GM04503 (cell line): ENCODE results near the gene NDUFV3.
A peak's percentile ranks its signal among the peaks of the same experiment; 100 is the strongest.
"Not testable (repeated sequence)": the region's sequence is repeated elsewhere in the genome, so short reads cannot be mapped to it uniquely, and the experiment has no call there.

Experiments used
- DNase-seq: peaks from one replicate; pipeline ENCODE4 v3.0.0-alpha.2; 2012; ENCODE audit warnings: low read depth

NDUFV3 gene

DNA sequence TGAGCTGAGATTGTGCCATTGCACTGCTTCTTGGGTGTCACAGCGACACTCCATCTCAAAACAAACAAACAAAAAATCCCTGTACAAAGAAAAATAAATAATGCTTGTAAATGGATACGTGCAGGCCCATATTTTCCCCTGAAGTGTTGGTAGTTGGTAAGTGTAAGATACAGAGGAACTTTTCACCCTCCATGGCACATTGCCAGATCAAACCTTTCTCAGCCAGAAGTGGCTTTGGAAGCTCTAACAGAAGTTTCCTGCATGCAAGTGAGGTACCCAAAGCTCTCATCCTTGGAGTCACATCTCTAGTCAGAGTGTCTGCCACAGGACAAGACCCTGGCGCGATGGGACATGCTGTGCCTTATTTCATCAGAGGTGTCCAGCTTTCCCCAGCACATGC lies 7.3 kb downstream of the NDUFV3 start:
- DNase-seq, result no peak

DNA sequence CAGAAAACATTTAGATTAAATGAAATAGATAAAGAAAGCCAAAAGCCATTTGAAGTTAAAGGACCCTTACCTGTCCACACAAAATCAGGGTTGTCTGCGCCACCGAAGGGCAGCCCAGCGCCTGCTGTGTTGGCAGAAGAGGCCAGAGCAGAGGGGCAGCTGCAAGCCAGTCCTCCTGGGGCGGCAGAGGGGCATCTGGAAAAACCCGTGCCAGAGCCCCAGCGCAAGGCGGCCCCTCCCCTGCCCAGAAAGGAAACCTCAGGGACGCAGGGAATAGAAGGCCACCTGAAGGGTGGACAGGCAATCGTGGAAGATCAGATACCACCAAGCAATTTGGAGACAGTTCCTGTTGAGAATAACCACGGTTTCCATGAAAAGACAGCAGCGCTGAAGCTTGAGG lies 10.7 kb downstream of the NDUFV3 start:
- DNase-seq, result no peak

- peak; percentile 15 for DNase-seq
Measured at GRCh38 chr21:42905195-42905594, 12.1 kb downstream of the NDUFV3 start.

DNA sequence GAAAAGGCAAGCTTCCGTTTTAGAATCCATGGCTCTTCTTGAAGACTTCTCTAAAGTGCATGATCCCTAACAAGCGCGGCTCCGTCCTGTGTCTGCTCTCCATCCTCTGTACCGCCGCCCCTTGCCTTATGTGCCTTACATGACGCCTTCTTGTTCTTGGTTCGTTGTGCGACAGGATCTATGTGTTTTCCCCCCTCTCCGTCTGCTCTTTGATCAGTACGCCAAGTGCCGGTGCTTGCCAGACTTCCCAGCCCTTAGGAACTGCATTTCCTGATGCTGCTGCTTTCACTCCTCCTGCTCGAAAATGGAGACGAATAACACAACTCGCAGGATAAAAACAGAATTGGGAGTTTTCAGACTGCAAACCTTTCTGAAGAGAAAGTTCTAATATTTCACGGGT lies 13.1 kb downstream of the NDUFV3 start:
- no peak for DNase-seq

GRCh38 chr21:42908484-42908883 lies 15.4 kb downstream of the NDUFV3 start:
- not testable (repeated sequence) for DNase-seq

DNA sequence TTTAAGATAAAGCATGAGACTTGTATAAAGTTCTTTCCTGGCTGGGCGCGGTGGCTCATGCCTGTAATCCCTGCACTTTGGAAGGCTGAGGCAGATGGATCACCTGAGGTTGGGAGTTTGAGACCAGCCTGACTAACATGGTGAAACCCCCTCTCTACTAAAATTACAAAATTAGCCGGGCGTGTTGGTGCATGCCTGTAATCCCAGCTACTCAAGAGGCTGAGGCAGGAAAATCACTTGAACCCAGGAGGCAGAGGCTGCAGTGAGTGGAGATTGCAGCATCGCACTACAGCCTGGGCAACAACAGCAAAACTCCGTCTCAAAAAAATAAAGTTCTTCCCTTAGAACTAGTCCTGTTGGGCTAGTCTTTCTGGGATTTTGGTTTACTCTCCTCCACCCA lies 18.8 kb downstream of the NDUFV3 start:
- not testable (repeated sequence) for DNase-seq

DNA sequence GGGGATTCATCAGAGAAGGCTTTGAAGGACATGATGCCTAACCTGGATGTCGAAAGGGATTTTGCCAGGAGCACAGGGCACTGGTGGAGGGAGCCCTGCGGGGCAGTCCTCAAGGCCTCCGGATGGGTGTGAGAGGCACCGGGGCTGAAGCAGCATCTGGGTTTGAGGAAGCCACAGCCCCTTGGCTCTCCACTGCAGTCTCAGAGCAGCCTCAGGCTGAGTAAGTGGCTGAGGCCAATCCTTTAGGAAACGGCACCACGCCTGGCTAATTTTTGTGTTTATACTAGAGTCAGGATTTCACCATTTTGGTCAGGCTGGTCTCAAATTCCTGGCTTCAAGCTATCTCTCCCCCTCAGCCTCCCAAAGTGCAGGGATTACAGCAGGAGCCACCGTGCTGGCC lies 20.4 kb downstream of the NDUFV3 start:
- no peak for DNase-seq

- DNase-seq, result no peak
Measured at GRCh38 chr21:42918291-42918690, 25.2 kb downstream of the NDUFV3 start.

GRCh38 chr21:42921927-42922326 lies 28.8 kb downstream of the NDUFV3 start:
- no peak for DNase-seq

DNA sequence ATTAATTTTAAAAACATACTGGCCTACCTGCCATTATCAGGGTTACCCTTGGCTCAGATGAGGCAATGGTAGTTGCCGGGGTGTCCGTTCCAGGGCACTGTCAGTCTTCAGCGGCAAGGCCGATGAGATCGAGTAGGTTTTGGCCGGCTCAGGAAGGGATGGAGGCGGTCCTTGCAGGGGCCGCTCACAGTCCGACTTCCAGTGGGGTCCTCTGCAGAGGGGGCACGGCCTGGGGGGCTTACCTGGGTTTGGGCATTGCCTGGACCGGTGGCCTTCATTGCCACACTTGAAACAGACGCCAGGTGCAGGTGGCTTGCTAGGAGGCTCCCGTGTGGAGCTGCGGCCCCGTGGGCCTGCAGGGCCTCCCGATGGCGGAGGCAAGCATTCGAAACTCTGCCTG lies 29.8 kb downstream of the NDUFV3 start:
- DNase-seq, result no peak

- DNase-seq, result peak; percentile 24
Measured at GRCh38 chr21:42923553-42924432, 30.7 kb downstream of the NDUFV3 start.

- no peak for DNase-seq
Measured at GRCh38 chr21:42924433-42924751, 31.3 kb downstream of the NDUFV3 start.

GRCh38 chr21:42925114-42925926 lies 32.2 kb downstream of the NDUFV3 start, which contains the start of gene ERVH48-1:
TSS of gene ERVH48-1 (minus strand) at chr21:42925630. CDS start at chr21:42919006, 6,624 bp downstream.
- DNase-seq, result no peak

- DNase-seq, result not testable (repeated sequence)
Measured at GRCh38 chr21:42927474-42928200, 34.5 kb downstream of the NDUFV3 start.

GRCh38 chr21:42929969-42930368 lies 36.9 kb downstream of the NDUFV3 start:
- no peak for DNase-seq

DNA sequence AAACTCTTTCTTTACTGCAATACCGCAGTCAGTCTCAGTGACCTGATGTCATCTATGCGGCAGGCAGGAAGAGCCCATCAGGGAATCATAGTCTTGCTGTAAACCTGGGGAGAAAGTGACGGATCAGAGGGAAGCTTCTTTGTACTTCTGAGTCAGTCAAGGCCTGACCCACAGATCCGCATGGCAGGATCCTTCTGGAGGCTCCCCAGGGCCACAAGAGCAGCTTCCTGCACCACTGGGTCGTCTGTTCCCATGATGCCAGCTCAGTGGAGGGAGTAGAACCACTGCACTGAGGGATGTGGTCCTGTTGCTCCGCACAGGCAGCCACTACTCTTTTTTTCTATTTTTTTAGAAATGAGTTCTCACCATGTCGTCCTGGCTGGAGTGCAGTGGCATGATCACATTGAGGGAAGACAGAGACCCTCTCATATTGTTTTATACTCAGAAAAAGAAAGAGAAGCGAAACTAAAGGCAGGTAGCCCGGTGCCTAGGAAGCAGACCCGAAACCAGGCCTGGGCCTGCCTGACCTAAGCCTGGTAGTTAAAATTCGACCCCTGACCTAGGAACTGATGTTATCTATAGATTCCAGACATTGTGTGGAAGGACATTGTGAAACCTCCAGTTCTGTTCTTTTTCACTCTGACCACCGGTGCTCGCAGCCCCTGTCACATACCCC lies 38.6 kb downstream of the NDUFV3 start:
- DNase-seq, result no peak

GRCh38 chr21:42932378-42933136 lies 39.4 kb downstream of the NDUFV3 start:
- not testable (repeated sequence) for DNase-seq

- DNase-seq, result not testable (repeated sequence)
Measured at GRCh38 chr21:42933137-42933970, 40.2 kb downstream of the NDUFV3 start.

GRCh38 chr21:42933973-42934372 lies 40.9 kb downstream of the NDUFV3 start:
- DNase-seq, result not testable (repeated sequence)

DNA sequence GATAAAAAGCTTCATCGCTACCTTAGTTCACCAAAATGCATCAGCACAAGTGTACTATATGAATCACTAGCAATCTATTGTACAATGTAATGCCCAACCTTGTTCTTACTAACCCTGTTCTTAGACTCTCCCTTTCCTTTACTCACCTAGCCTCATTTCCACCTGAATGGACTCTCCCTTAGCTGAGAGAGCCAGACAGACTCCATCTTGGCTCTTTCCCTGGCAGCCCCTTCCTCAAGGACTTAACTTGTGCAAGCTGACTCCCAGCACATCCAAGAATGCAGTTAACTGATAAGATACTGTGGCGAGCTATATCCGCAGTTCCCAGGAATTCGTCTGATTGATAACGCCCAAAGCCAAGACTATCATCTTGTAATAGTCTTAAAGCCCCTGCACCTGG lies 43.3 kb downstream of the NDUFV3 start:
- not testable (repeated sequence) for DNase-seq
